PFSK-1 (cell line): Measurements from ENCODE around the gene PDLIM1.

ENCODE experiments used
- FOXP2 ChIP-seq: optimal IDR thresholded peaks from 2 replicates; pipeline ENCODE3; 2011; ENCODE audit warnings: borderline replicate concordance, control low read depth, inconsistent platforms; ENCODE audit not compliant: insufficient read depth; ENCODE audit errors: extremely low read length, extremely low read depth
- POLR2AphosphoS5 ChIP-seq: IDR thresholded peaks from 2 replicates; pipeline ENCODE4 v1.6.1; 2012; ENCODE audit warnings: low read depth, mild to moderate bottlenecking, control low read depth, low read length, moderate library complexity
- REST ChIP-seq, 2 experiments: IDR thresholded peaks; 2 replicates each; pipeline versions ENCODE4 v1.6.1 to v1.8.0; 2011 to 2012; ENCODE audit warnings: low read depth in 2 of 2, low read length in 2 of 2, control low read depth in 1 of 2, inconsistent platforms in 1 of 2, mild to moderate bottlenecking in 1 of 2, moderate library complexity in 1 of 2; ENCODE audit not compliant: insufficient read depth in 1 of 2
- SIN3A ChIP-seq: IDR thresholded peaks from 2 replicates; pipeline ENCODE4 v1.6.1; 2012; ENCODE audit warnings: mild to moderate bottlenecking, low read length, moderate library complexity, borderline replicate concordance; ENCODE audit not compliant: insufficient read depth
- TAF1 ChIP-seq: IDR thresholded peaks from 2 replicates; pipeline ENCODE4 v1.6.1; 2012; ENCODE audit warnings: low read length, control low read depth, borderline replicate concordance; ENCODE audit not compliant: insufficient read depth

The PDLIM1 gene

GRCh38 chr10:95214793-95215192 is 76.0 kb downstream of the PDLIM1 start:
- TF ChIP-seq REST (IDR thresholded peaks at IDR 0.05; ENCODE audit: insufficient read depth in 1 of 2, low read depth in 2 of 2, low read length in 2 of 2) (no peak), SIN3A (no peak), FOXP2 (no peak)

GRCh38 chr10:95214369-95214768 is 76.4 kb downstream of the PDLIM1 start:
- no peak for TF ChIP-seq FOXP2
- TF ChIP-seq POLR2AphosphoS5: no peak
- TF ChIP-seq REST (IDR thresholded peaks at IDR 0.05; ENCODE audit: insufficient read depth in 1 of 2, low read depth in 2 of 2, low read length in 2 of 2): no peak
- no peak for TF ChIP-seq TAF1
- TF ChIP-seq SIN3A: no peak

- TF ChIP-seq FOXP2 (no peak), SIN3A (no peak), REST (IDR thresholded peaks at IDR 0.05; ENCODE audit: insufficient read depth in 1 of 2, low read depth in 2 of 2, low read length in 2 of 2) (no peak), TAF1 (no peak), POLR2AphosphoS5 (no peak)
Observed at GRCh38 chr10:95211606-95212279, 79.1 kb downstream of the PDLIM1 start.

- TF ChIP-seq POLR2AphosphoS5: no peak
- no peak for TF ChIP-seq REST (IDR thresholded peaks at IDR 0.05; ENCODE audit: insufficient read depth in 1 of 2, low read depth in 2 of 2, low read length in 2 of 2)
- no peak for TF ChIP-seq FOXP2
- TF ChIP-seq SIN3A: no peak
- TF ChIP-seq TAF1: no peak
Observed at GRCh38 chr10:95209509-95210127, 81.2 kb downstream of the PDLIM1 start.
